ENCODE results near the gene BICDL1.

Gene BICDL1

DNA sequence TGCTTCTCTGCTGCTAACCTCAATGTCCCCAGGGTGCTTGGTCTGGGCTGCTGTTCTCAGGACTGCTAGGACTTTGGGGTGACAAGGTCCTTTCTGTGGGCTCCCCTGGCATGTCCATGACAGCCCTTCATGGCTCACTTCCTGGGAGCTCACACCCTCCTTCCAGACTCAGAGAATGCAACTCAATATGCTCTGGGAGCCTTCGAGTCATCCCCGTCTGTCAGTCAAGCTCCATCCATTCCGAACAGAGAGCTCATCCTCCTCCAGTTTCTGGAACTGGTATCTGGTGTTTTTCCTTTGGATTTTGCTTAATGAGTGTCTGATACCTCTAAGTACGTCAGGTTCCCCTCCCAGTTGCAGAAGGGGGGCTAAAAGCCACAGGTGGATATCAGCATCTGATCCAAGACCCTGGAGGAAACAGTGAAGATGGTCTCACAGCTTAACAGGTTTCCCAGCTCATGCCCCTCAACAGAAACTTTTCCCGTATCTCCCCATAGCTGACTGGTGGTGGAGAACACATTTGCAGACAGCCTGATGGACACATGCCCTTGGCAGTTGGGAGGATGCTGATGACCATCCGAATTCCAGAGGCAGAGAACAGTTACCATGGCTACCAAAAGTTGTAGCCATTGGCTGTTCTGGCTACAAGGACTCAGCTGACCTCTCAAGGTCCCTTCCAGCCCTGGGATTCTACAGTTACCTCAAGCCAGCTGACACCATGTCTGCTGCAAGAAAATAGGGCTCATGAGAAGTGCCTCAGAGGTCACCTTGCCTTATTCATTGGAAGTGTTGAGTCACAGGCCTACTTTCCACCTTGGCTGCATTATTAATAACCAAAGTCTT lies 137.0 kb downstream of the BICDL1 start:
- no peak for DNase-seq (ENCODE audit: low spot score)

DNA sequence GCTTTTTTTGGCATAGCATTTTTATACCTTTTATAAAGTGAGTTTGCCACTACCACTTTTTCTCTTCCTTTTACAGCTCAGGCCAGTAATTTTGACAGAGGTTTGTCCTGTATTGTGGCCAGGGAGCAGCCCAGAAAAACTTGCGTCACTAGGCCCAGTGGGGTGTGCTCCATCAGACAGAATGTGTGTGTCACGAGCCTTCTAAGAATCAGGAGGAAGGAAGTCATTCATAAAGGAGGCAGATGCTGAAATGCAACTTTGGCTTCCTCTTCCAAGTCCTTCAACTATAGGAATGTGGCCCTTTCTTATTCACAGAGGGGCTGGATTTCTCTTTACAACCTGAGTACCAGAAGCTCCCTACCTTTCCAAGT lies 137.6 kb downstream of the BICDL1 start:
- no peak for DNase-seq (ENCODE audit: low spot score)

DNA sequence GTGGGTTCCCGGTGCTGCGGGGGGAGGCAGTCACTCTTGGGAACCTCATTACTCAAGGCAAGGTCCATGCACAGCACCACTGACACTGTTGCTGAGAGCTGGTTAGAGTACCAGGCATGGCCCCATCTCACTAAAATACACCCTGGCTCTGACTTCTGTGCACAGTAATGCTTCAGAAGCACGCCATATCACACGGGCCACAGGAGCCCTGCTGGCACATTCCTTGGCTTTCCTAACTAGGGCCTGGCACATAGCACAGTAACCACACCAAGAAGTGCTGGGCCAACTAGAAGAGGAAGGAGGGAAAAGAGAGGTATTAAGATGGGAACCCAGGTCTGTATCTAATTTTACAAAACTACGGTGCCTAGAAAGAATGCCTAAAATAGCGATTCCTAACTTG lies 141.0 kb downstream of the BICDL1 start:
- DNase-seq (ENCODE audit: low spot score) = no peak

DNA sequence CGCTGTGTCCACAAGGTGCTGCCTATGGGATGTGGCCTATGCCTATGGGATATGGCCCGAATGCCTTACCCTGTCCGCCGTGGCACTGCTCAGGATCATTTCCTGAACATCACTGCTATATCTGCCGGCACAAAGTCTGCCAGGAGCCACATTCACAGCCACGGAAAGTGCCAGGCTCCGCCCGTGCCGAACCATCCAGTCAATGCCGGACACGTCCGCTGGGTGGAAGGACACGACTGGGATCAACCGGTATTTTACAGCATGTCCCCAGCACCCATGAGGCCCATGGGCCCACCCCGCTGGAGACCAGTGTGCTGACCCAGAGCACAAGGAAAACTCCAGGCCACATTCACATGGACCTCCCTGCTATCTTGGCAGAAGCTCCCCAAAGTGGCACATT lies 142.1 kb downstream of the BICDL1 start:
- DNase-seq (ENCODE audit: low spot score) = no peak

DNA sequence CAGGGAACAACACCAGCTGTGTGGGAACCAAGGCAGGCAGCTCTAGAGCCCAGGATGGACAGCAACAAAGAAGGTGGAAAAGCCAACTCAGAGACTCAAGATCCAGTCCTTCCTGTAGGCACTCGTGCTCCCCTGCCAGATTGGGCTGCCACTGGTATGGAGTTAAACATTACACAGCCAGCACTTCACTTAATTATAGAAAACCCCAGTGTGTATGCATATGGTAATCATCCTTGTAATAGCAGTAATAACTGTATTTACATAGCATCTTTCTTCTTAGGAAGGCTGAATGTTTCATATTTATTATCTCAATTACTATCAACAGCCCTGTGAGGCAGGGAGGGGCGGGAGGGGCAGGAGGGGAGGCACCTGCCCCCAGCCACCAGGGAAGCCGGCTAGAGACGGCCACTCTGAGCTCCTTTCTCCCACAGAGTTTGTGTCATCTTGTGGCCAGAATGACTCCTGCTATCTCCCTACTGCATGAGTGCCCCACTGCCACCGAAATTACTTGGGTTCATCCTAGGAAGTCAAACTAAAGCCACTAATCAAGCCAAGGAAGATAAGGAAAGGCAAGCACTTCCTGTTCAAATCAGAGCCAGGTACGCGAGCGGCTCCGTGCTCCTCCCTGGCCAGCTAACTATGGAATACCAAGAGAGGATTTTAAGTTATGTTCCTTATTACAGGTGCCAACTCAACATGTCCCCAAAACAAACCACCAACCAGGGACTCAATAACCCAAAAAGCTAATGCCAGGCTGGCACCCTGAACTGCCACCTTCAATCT lies 143.2 kb downstream of the BICDL1 start:
- no peak for DNase-seq (ENCODE audit: low spot score)

DNA sequence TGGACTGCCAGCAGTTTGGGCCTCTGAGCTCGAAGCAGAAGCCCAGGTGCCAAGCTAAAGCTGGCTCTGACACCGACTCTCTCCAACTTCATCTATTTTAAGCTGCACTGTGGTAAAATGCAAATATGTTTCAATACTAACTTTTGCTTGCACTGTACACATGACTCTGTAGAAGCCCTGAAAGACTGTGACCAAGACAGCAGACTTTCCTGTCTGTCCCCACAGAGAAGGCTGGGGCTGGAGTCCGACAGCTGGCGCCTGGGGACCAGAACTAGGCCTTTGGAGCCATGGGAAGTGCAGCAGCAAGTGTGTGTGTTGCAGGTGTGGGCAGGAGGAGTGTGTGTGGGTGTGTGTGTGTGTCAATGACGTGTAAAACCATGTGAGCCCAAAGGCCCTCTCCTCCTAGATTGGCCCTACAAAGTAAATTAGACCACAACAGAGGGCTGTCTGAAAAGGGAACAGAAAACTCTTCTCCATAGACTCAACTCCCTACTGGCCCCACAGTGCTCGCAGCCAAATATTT lies 143.9 kb downstream of the BICDL1 start:
- DNase-seq (ENCODE audit: low spot score) = no peak

DNA sequence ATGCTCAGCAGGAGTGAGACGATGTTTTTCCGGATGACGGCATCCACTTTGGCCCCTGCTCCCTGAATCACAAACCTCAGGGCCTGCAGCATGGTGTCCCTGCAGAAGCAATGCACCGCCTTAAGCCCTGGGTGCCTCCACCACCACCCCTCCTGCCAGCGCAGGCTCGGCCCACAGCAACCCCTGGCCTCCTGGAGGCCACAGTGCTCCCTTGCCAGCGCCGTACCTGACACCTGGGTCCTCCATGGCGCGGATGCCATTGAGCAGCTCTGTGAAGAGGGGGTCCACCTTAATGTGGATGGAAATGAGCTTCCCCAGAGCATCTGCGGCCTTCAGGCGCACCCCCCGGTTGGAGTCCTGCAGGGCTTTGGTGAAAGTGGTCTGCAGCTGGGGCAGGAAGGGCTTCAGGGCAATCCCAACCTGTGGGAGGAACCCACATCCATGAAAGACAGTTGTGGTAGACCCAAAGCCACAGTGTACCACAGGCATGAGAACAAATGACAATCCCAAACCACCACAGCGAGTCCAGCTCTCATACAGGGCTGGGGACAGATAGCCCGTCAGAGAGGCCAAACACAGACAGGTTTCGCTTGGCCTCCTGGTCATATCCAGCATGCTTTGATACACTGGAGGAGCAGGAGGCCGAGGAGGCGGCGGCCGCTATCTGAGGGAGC lies 145.4 kb downstream of the BICDL1 start:
- DNase-seq (ENCODE audit: low spot score) = no peak

DNA sequence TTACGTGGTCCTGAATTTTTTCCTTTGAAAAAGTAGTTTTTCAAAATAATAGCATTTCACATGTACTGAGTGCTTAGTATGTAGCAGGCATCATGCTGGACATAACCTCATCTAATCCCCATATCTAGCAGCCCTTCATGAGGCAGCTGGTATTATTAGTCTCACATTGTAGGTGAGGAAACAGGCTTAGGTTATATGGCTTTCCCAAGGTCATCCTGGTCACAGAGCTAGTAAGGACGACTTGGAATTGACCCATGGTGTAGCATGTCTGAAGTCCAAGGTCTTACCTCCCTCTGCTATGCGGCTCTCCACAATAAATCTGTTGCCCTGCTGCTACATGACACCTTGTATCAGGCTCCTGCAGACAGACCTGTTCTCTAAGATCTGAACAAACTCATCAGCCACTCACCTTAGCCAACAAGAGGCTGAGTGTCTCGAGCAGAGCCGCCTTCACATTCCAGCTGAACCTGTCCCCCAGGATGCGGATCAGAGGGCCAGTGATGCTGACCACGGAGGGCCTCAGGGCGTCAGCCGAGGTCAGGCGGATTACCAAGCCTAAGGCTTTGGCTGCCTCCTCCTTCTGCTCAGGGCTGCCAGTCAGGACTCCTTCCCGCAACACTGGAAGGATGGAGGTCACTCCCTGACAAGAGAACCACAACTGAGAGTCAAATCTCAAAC lies 147.2 kb downstream of the BICDL1 start:
- no peak for DNase-seq (ENCODE audit: low spot score)

DNA sequence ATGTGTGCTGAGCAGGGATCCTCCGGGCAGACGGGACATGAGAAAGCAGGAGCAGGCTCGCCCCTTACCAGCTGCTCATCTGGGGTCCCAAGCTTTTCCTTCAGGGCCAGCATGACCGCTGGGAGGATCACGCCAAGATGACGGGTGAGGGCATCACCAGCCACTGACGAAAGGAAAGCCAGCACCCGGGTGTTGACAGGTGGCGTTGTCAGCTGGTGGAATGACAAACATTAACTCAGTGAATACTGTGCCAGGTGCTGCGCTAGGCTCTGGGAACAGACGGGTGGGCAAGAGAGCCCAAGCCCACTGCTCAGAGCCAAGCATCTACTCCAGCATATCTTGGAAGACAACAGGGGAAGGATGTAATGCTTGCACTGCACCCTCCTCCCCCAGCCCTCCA lies 148.8 kb downstream of the BICDL1 start:
- DNase-seq (ENCODE audit: low spot score) = no peak

DNA sequence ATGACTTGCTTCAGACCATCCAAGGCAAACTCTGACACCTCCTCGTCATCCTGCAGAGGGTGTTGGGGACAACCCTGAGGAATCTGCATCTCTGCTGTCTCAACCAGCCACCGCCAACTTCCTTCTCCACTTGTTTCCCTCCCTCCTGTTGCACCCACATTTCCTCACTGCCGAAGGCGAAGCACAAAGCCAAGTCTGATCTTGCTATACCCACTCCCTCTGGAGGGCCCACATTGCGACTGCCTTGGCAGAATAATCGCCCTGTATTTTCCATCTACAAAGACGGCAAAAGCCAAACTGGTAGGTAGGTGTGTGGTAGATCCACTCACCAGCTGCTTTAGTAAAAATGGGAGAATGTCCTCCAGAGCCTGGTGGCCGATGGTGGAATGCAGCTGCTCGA lies 149.3 kb downstream of the BICDL1 start:
- no peak for DNase-seq (ENCODE audit: low spot score)

DNA sequence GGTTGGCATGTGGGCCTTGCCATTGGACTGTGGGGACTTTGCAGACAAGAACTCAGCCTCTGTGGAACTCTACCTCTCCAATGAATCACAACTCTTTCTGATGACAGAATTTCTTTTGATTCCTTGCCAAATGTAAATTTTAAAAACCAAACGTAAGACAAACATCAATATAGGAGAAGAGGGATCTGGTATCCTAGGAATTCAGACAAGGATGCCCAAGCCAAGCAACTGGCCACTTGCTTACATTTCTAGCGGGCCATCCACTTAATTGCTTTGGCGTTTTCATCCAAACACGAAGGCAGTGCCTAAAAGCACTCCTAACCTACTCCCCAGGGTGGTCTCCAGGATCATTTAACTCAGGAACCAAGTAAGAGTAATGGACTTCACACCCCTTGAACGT lies 150.9 kb downstream of the BICDL1 start:
- DNase-seq (ENCODE audit: low spot score) = no peak

DNA sequence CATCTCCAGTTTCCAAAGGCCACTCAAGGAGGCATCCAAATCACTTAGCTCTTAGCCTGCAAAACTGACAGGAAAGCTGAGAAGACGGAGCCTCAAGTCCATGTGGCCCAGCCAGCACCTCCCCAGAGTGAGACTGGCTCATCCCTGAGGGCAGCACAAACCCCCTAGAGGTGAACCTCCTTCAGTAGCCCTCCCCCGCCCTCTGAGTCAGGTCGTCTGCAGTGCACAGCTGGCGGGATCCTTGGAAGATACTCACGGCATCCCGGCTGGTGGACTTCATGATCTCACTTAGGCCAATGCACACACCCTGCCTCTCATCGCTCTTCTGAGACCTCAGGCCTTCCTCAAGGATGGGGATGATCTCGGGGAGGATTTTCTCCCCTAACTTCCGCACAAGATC lies 151.6 kb downstream of the BICDL1 start:
- DNase-seq (ENCODE audit: low spot score) = no peak

DNA sequence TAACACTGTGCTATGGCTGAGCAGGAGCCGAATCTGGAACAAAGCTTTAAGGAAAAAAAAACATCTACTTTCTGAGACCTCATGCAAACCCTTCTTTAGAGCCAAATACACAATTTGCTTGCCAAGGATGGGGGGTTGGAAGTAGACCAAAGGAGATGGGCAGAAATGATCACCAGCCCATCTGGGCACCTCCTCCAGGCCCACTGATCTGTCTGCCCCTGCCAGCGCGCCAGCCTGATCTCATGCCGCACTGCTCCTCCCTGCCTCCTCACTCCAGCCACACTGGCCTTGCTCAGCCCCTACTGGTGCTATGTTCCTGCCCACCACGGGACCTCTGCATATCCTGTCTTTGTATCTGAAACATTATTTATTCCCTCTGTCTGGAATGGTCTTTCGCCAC lies 152.3 kb downstream of the BICDL1 start:
- no peak for DNase-seq (ENCODE audit: low spot score)

DNA sequence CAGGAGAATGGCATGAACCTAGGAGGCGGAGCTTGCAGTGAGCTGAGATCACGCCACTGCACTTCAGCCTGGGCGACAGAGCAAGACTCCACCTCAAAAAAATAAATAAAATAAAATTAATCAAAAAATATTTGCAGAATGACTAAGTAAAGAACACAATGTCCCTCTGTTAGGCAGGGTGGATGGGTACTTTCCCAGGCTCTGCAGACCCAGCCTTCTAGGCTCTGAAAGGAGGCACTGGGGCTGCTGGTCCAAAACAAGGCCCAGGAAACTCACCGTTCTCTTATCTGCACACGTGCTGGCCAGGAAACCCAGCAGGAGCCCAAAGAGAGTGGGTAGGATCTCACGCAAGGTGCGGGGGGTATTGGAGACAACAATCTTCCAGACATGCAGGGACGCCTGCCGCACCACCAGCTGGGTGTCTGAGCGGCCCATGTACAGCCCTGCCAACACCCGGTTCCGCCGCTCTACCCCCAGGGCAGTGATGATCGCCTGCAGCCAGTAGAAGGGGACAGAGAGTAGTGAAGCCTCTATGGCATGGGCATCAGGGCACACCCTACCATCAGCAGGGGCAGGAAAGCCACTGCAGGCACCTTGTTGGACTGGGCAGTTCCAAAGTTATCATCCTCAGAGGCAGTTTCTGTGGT lies 153.3 kb downstream of the BICDL1 start:
- DNase-seq (ENCODE audit: low spot score) = no peak

All from CD4-positive, alpha-beta T cell treated with Interleukin-15 for 4 hours (primary cell).